ENCODE measurements around the gene FRMD6. TPM values are rescaled to one million over a fixed set of nuclear protein-coding genes. Genes with fewer than 3 reads are reported as not detected.
A peak's percentile ranks its signal among the peaks of the same experiment; 100 is the strongest.

FRMD6 gene
- polyA plus RNA-seq (ENCODE audit: insufficient read length), result 20.0 TPM
- long read RNA-seq, donor 1, full-length matches to known transcripts, result 3 of 3 reads
- long read RNA-seq, donor 1, partial matches to known transcripts, result 0 of 3 reads
- long read RNA-seq, donor 1, other reads (novel, unspliced or antisense), result 0 of 3 reads
- long read RNA-seq, donor 2, full-length matches to known transcripts, result 2 of 2 reads
- long read RNA-seq, donor 2, partial matches to known transcripts, result 0 of 2 reads
- long read RNA-seq, donor 2, other reads (novel, unspliced or antisense), result 0 of 2 reads
- long read RNA-seq, donor 3, full-length matches to known transcripts, result 2 of 2 reads
- long read RNA-seq, donor 3, partial matches to known transcripts, result 0 of 2 reads
- long read RNA-seq, donor 3, other reads (novel, unspliced or antisense), result 0 of 2 reads
- long read RNA-seq, donor 4, result 0 reads
- long read RNA-seq, donor 5, full-length matches to known transcripts, result 1 of 1 reads
- long read RNA-seq, donor 5, partial matches to known transcripts, result 0 of 1 reads
- long read RNA-seq, donor 5, other reads (novel, unspliced or antisense), result 0 of 1 reads
- long read RNA-seq, donor 6, partial matches to known transcripts, result 0 of 1 reads
- long read RNA-seq, donor 6, other reads (novel, unspliced or antisense), result 0 of 1 reads
- long read RNA-seq, donor 7, full-length matches to known transcripts, result 3 of 3 reads
- long read RNA-seq, donor 7, partial matches to known transcripts, result 0 of 3 reads
- long read RNA-seq, donor 7, other reads (novel, unspliced or antisense), result 0 of 3 reads
- long read RNA-seq, donor 8, partial matches to known transcripts, result 0 of 1 reads
- long read RNA-seq, donor 8, other reads (novel, unspliced or antisense), result 0 of 1 reads

- peak; percentile 88 for DNase-seq
Observed at GRCh38 chr14:51651388-51652167, at the start of gene FRMD6. Gene FRMD6 (plus strand): TSS chr14:51651910. CDS start chr14:51689837, 37,927 bp downstream.

DNA sequence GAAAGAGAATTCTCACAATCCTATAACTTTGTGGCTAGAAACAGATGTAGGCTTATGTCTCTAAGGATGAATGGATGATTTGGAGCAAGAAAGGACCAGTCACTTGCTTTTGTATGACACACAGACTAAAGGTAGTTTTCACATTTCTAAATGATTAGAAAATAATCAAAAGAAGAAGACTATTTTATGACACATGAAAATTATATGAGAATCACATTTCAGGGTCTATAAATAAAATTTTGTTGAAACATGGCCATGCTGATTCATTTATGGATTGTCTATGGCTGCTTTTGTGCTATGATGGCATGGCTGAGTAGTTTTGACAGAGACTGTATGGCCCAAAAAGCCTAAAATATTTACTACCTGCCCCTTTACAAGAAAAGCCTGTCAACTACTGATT, 49.4 kb upstream of the FRMD6 start:
- no peak for DNase-seq

GRCh38 chr14:51603495-51603894, 48.2 kb upstream of the FRMD6 start:
- DNase-seq, result no peak

DNA sequence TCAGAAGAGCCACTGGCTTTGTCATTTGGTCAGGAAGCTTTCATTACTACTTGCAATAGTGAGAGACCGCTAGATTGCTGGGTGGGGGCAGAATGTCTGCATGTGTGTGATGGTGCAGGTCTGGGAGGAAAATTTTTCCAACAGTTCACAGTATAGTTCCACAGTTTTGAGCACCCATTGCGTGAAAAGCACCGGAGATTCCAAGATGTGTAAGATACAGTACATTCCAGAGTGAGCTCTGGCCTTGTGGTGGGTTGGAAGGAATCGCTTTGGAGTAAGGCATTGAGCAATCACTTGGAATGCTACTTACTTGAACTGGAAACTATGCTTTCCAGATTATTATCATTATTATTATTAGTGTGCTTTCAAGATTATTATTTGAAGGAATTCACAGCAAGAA, 47.6 kb upstream of the FRMD6 start:
- no peak for DNase-seq

GRCh38 chr14:51605575-51605974, 46.1 kb upstream of the FRMD6 start:
- DNase-seq, result no peak

- no peak for DNase-seq
Observed at GRCh38 chr14:51607711-51608110, 44.0 kb upstream of the FRMD6 start.

DNA sequence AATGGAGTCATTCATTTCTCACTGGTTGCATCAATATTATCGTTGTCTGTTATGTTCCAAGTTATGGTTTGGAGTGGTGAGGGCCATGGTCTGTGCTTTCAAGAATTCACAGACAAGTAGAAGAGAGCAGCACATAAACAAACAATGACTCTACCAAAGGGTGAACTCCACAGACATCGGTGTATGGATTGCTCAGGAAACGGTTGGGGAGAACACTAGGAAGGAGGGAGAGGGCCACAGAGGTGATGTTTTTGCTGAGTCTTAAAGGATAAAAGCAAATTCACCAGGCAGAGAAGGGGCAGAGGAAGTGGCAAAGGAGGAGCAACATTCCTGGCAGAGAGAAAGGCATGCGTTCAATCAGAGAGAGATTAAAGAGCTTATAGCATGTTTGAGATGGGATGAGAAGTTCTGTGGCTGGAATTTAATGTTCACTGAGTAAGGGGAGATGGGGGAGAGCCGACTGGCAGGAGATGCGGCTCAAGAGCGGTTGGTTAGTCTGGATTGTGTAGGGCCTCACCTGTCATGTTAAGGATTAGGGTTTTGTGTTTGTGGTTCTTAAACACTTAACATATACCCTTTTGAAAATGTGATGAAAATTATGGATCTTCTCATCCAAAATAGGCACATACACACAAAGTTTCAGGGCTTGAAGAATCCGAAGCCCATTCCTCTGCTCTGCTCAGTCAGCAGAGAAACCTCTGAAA, 42.3 kb upstream of the FRMD6 start:
- DNase-seq, result no peak

DNA sequence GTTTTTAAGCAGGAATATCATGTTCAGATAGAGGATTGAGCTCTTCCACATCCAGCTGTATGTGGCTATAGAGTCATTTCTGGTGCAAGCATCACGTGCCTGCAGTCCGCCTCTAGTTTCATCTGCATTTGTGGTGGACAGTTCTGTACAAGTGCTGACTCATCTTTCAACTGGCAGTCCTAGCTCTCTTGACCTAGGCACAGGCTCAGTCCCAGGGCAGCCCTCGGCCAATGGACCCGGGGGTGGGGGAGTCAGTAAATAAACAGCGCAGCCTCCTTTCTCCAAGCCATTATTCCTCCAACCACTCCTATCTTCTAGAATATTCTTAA, 41.8 kb upstream of the FRMD6 start:
- no peak for DNase-seq

- DNase-seq, result no peak
Observed at GRCh38 chr14:51610771-51611170, 40.9 kb upstream of the FRMD6 start.

- DNase-seq, result no peak
Observed at GRCh38 chr14:51612449-51612848, 39.3 kb upstream of the FRMD6 start.

DNA sequence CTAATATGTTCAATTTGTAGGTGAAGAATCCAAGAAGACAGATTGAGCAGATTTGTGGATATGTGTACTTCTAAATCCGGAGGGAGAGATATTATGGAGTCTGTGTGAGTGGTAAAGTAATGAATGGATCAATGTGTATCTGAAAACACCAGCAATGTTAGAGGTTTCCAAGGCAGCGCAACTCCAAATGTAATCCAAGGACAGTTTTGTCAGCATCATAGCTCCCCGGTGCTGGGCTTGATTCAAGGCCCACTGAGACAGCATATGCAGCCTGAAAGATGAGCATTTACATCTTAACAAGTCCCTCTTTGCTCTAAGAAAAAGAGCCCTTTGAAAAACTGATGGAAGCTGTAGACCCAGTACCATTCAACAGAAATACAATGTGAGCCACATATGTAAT, 38.3 kb upstream of the FRMD6 start:
- DNase-seq, result no peak

GRCh38 chr14:51614707-51615106, 37.0 kb upstream of the FRMD6 start:
- DNase-seq, result no peak

DNA sequence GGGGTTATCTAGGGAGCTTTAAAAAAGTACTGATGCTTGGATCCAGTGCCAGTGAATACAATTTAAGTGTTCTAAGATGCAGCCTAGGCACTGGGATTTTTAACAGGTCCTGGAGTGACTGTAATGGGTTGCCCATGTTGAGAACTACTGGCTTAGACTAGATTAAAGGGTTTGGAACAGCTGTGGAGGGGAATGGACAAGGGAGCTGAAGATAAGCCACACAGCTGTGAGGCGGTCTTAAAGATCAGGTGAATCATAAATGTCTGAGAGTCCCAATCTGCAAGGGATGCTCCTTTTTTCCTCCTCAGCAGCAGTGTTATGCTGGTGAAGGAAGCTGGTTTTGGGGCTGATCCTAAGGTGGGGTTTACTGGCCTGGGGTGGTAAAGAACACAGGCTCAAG, 35.5 kb upstream of the FRMD6 start:
- no peak for DNase-seq

GRCh38 chr14:51616724-51617409, 34.8 kb upstream of the FRMD6 start:
- no peak for DNase-seq

DNA sequence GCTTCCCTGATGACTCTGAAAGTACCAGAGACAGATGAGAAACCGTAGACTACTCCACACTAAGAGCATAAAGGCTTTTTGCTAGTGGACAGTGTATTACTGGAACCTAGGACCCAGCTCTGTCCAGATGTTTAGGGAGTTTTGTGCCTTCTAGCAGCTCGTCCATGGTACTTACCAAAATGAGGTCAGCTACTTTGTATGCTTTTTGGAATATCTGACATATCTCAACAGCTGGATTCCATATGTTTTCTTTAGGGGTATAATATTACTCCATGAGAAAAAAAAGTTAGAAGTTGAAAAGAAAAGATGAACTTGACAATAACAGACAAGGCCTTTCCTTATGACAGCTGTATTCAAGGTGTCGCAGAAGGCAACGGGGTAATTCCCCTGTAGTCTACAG, 32.1 kb upstream of the FRMD6 start:
- DNase-seq, result no peak

DNA sequence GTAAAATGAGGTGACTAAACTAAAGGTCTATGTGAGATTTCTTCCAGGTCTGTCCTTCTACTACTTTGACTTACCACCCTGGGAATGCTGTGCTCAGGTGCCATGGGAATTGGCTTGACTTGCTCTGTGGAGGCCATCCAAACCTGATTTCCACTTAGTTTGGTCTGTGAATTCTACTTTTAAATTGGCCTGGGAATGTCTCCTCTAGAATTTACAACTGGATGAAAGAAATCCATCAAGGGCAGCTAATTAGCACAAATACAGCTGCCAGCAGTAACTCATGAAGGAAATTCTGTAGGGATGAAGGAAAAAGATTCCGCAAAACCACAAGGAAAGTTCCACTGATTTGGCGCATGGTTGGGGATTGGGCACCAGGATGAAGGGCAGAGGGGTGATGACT, 31.7 kb upstream of the FRMD6 start:
- DNase-seq, result no peak

DNA sequence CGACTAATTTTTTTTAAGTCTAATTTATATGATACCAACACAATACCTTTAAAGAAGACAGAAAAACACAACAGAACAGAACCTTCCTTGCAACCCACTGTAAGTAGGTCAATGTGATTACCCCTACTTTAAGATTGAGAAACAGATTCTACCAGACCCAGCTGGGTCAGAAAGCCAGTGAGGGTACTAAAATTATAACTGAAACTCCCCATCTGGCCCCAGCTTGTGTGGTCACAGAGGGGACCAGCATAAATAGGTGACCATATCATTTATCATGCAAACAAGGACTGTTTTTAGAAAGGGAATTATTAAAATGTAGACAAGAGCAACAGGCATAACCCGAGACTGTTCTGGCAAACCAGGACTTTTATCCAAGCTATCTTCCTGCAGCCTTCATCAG, 30.1 kb upstream of the FRMD6 start:
- no peak for DNase-seq

GRCh38 chr14:51622376-51622775, 29.3 kb upstream of the FRMD6 start:
- no peak for DNase-seq

DNA sequence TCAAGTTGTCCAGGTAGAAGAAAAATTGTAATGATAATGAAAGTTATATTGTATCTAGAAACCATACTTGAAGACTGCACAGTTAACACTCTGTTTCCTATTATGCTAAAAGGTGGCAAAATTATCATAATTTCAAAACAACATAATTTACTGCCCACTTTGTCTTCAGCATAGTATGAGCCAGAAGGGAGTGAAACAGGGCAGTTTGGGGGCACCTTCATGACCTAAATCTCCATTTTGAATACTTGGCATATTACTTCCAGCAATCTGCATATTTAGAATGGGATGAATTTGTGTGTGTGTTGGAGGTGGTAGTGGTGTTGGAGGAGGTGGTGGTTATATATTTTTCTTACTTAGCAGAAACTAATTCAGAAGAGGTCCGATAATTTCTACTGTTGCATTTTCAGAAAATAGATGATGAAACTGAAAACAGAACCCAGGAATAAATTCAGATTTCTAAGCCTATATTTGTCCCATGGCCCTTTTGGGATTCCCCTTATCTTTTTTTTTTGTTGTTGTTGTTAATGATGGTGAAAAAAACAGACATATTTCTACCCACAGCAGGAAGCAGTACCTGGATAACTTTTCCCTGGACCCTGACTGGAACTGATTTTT, 26.6 kb upstream of the FRMD6 start:
- DNase-seq, result no peak

GRCh38 chr14:51626185-51626584, 25.5 kb upstream of the FRMD6 start:
- DNase-seq, result no peak

- DNase-seq, result no peak
Observed at GRCh38 chr14:51626788-51627187, 24.9 kb upstream of the FRMD6 start.
